HG03064 (cell line): ENCODE measurements around the gene RPL36A.

Source experiments
- ATAC-seq: cut with Tn5 transposase; IDR thresholded peaks from one replicate; pipeline ENCODE4 v1.9.1; 2021; ENCODE audit warnings: low read depth; ENCODE audit not compliant: unreplicated experiment

RPL36A gene

DNA sequence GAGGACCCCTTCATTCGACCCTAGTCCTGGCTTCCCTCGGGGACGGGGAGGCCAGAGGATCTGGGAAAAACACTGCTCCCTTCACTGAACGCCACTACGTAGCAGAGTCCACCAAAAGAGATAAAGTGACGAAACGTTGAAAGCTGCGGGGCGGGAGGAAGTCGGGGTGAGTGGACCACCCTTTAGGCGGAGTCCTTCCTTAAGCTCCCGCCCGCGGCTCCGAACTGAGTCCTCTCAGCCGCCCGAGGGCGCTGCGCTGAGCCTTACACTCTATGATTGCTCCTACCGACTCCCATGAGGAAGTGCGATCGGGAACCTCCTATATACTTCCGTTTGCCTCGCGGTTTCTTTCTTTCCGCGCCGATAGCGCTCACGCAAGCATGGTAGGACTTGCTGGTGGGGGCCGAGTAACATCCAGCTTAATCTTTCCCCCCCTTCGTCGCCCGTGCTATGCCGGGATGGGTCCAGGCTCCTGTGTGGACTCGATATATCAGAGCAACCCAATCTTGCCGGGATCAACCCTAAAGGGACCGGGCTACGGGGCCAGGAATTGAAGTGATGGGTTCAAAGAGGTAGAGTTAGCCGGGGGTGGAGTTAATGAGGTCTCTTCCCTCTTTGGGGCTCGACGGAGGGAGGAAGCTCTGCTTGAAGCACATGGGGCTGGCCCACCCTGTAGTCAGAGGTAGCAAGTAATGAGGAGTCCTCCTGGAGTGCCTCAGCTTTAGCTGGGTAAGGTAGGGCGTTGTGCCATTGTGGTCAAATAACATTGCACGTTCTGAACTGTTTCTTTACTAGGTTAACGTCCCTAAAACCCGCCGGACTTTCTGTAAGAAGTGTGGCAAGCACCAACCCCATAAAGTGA, at the start of gene RPL36A:
TSS of gene RPL36A (plus strand) at position 348 of the 862 bp plus-strand sequence. CDS start at position 381, 33 bp downstream.
- peak; percentile 67 for ATAC-seq

DNA sequence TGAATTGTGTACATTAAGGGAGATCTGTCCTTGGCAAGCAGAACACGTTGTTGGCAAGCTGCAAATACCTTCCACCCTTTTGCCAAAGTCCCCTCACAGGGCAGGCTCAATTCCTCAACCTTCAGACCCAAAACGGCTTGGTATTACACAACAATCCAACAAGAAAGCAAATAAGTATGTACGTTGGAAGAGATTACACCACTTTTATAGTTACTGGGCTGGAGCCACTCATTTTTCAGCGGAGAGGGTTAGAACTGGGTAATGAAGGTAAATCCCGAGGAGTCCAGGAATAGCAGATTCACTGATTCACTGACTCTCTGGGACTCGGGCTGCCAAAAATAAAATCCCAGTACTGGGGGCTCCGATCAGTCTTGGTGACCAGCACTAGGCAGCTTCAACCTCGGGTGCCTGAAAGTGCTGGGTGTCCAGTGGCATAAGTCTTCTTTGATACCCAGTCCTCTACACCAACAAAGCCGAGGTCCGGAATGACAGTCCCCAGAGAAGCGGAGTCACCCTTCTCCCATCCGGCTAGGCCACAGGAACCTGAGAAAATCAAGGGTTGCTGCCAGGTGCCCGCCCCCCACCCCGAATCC, 42.9 kb upstream of the RPL36A start:
- no peak for ATAC-seq

DNA sequence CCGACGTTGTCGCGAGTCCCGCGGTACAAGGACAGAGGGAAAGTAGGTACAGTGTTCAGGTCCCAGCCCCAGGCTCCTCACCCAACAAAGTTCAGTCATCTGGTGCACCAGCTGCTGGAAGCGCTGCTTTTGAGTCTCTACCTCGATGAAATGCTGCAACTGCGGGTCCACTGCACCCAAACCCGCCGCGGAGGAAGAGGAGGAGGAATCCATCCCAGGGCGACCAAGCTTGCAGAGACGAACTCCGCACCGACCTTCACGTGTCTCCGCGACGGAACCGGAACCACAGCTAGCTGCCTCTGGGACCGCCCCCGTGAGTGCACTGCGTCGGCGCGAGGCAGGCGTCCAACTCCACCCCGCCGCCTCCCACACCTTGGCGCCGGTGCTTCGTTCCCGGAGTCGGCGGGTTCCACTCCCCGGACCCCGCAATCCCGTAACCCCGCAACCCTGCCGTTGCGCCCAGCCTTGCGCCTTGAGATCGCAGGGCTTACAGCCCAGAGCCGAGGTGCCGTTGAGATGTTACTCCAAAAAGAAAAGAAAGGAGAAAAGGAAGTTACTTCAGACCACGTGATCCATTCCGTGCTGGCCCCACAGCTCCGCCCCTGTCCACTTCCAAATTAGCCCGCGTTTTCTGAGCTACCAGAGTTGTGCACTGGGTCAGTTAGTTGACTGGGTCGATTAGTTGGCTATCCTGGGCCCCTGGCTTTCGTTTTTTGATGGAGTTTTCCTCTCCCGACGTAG, 42.2 kb upstream of the RPL36A start, which contains the start of gene TIMM8A:
TSS of gene TIMM8A (minus strand) at position 291 of the 741 bp plus-strand sequence. CDS start at position 213, 78 bp downstream.
- ATAC-seq = peak; percentile 99

- ATAC-seq = no peak
Observed at GRCh38 chrX:101349193-101349562, 41.6 kb upstream of the RPL36A start.

DNA sequence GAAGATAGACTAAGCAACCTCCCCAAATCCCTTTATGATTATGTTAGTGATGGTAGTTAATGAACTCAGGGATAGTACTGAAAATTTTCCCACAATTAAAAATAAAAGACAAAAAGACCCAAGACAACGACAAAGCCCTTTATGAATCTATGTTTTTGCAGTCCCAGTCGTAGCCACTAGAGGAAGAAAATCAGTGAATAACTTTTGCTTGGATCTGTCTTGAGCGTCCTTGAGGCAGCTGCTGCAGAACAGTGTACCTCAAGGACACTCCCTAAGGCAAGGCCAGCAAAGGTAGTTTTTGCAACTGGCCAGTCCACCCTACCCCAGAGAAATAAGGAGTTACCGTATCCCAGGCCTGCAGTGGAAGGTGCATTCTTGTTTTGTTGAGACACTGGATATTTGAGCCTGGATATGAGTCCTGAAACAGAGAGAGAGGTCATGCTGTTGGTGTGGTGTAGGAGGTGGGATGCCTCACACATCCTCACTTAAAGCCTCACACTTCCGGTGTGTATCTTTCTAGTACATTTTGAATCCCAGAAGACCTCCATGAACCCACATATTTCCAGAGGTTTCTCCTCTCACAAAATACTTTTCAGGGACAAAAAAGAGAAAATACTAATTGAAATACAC, 33.5 kb upstream of the RPL36A start:
- ATAC-seq = no peak

GRCh38 chrX:101359966-101360365, 30.8 kb upstream of the RPL36A start:
- ATAC-seq = no peak

DNA sequence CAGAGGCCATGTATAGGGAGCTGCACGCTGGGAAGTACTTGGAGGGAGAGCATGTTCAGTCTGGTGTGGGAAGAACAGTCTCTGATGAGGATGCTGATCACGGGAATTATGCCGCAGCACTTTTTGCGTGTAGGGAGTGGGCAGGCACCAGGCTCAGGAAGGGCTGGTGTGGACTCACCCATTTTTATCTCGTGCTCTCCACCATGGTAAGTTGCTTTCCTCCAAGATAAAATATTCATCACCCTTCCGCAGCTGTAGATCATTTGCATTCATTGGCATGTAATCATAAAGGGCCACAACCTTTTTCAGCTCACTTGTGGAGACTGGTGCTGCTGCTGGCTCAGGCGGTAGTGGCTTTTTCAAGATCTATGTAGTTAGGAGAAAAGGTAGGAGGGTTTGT, 30.4 kb upstream of the RPL36A start:
- ATAC-seq = no peak

DNA sequence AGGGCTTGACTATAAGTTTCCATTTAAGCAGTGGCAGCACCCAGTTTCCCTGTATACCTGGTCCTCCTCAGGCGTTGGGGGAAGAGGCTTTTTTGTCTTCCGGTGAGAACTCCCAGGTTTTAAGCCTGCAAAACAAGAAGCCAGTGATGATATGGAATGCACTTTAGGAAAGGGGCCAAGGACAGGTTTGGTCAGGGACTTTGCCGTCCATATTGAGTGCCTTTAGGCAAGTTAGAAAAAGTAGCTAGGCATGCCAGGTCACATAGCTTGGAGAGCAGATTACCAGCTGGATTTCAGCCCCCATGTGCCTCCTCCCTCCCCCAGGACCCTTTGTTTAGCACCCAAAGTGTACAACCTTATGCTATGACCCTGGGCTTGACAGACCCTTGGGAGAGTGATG, 28.7 kb upstream of the RPL36A start:
- no peak for ATAC-seq

GRCh38 chrX:101362757-101363156, 28.1 kb upstream of the RPL36A start:
- ATAC-seq = no peak

DNA sequence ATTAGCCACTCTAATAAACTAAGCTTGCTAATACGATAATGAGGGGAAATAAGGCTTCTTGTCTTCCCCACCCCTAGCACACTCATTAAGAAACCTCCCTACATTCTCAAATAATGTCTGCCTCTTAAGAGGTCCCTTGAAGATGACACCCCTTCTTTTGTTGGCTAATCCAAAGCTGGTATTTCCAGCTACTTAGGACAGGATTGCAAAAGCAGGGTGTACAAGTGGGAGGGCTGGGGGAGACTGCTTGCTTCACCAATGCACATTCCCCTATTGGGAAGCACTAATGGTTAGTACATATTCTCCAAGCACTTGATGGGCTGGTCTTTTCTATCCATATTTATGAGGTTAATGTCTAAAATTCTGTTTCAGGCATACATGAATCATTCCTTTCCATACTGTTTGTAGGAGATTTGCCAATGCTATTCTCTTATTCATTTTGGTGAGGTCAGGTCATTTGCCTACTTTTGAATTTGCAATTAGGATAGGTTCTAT, 25.5 kb upstream of the RPL36A start:
- ATAC-seq = no peak

DNA sequence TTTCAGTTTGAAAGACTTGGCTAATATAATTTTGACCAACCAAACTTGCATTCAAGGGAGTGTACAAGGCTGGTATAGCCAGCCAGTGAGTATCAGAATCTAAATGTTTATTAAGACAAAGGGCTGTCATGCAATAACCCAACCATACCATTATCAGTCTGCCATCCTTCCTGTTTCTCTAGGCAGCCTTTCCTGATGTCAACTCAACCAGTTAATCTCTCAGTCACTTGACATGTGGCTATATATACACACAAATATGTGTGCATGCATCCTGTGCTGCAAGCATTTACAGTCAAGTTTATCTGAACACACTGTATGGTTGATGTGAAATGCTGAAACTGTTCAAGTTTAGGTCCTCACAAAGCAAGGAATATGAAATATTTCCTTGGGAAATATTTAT, 22.0 kb upstream of the RPL36A start:
- no peak for ATAC-seq

- no peak for ATAC-seq
Observed at GRCh38 chrX:101369687-101370086, 21.1 kb upstream of the RPL36A start.

- peak; percentile 53 for ATAC-seq
Observed at GRCh38 chrX:101370888-101371504, 19.8 kb upstream of the RPL36A start.

DNA sequence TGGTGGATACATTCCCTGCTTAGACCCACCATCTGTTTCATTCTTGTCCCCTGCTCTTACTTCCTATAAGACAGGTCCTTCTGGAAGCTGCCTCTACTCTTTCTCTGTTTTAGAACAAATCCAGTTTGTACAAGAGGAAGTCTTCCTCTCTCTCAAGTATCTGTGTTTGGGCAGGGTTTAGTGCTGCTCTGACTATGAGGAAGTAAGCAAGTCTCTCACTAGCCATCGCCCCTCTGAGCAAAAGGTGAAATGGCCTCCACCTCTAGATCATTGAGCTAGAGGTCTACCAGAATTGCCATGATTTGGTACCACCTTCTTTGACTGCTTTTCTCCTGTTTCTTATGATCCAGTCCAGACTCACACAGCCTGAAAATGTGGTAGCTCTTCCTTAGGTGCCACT, 13.3 kb upstream of the RPL36A start:
- ATAC-seq = no peak

GRCh38 chrX:101383679-101384205, 7.1 kb upstream of the RPL36A start:
- peak; percentile 61 for ATAC-seq

DNA sequence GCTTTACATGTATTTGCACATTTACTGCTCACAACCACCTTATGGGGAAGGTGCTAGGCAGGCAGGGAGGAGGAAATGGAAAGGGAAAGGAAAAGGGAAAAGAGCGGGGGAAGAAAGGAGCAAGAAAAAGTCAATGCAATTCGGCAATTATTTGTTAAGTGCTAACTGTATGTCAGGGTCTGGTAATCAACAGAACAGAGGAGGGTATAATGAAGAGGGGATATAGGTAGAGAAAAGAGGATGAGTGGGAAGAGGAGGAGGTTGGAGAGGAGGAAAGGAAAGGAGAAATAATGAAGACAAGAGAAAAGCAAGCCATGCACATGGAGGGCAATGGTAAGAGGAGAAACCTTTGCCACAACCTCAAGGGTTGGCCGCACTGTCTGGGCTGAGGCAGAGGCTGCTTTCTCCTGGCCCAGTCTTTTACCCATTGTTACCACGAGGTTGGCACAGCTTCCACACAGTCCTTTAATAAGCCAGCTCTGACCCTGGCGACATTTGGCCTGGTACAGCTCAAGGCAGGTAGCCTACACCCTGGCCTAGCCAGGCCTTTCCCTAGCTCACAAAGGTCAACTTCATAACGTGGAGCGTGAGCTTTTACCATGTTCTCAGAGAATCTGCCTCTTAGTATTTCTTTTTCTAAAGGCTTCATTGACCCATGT, 5.7 kb upstream of the RPL36A start:
- ATAC-seq = no peak

DNA sequence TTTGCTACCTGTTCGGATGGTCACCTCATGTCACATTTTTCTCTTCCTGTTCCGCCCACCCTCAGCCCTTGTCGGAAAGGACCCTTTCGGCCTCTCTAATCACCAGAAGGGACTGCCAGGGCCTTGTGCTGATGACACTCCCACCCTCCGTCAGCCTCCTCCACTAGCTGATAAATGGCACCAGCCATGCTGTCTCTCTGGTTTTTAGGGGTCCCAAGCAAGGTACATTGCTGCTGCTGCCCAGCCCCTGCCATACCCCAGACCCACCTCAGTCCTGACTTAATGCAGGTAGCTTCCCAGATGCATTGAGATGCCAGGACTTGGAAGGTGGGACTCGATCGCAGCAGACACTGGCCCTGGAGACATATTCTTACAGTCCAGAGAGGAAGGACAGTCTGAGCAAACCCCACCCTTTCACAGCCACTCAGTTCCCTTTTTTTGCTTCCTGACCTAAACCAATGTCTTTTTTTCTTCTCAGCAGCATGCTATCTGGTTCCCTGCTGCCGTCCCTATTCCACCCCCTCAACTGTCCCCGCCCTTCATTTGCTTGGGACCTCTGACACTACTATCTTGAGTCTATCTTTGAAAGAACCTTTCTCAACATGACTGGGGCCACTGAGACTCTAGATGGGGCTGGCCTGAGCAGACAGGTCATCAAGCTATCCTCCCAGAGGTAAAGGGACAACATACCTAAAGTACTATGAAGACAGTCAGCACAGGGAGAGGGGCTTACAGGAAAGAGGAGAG, 4.8 kb upstream of the RPL36A start, which contains the start of gene BTK:
TSS of gene BTK (minus strand) at position 397 of the 747 bp plus-strand sequence. CDS start 10,907 bp downstream, outside the sequence.
- ATAC-seq = peak; percentile 63

GRCh38 chrX:101386542-101386885, 4.3 kb upstream of the RPL36A start:
- ATAC-seq = no peak

- ATAC-seq = no peak
Observed at GRCh38 chrX:101388604-101389003, 2.2 kb upstream of the RPL36A start.
